Smooth muscle cell (in vitro differentiated cells): Measurements from ENCODE around the gene DENND1B. TPM values are rescaled to one million over a fixed set of nuclear protein-coding genes. Genes with fewer than 3 reads are reported as not detected.
"Not testable (repeated sequence)": the region's sequence is repeated elsewhere in the genome, so short reads cannot be mapped to it uniquely, and the experiment has no call there.

Experiments
- DNase-seq: peaks from one replicate; lab custom pipeline; 2025; ENCODE audit not compliant: unreplicated experiment; lab: John Stamatoyannopoulos, UW
- H2AFZ ChIP-seq: fragments of 200-600 bp; sonication (generic); 2 replicates; pipeline ENCODE4 v1.6.0; 2016; ENCODE audit warnings: antibody characterized with exemption, low read depth, mild to moderate bottlenecking
- H3F3A ChIP-seq: fragments of 200-600 bp; sonication (generic); 2 replicates; pipeline ENCODE4 v1.6.0; 2017; ENCODE audit warnings: antibody characterized with exemption, low read depth
- H3K27ac ChIP-seq: fragments of 200-600 bp; sonication (generic); 2 replicates; pipeline ENCODE4 v1.5.1; 2016; ENCODE audit warnings: low read depth, mild to moderate bottlenecking
- H3K27me3 ChIP-seq: fragments of 200-600 bp; sonication (generic); 2 replicates; pipeline ENCODE4 v1.6.1; 2016; ENCODE audit warnings: low read depth, mild to moderate bottlenecking
- H3K36me3 ChIP-seq: fragments of 200-600 bp; sonication (generic); 2 replicates; pipeline ENCODE4 v1.5.1; 2016; ENCODE audit warnings: low read depth
- H3K4me1 ChIP-seq: fragments of 200-600 bp; sonication (generic); 2 replicates; pipeline ENCODE4 v1.5.1; 2016; ENCODE audit warnings: low read depth
- H3K4me2 ChIP-seq: fragments of 200-600 bp; sonication (generic); 2 replicates; pipeline ENCODE4 v1.6.0; 2016; ENCODE audit warnings: mild to moderate bottlenecking
- H3K4me3 ChIP-seq: fragments of 200-600 bp; sonication (generic); 2 replicates; pipeline ENCODE4 v1.5.1; 2016; ENCODE audit warnings: mild to moderate bottlenecking
- H3K79me2 ChIP-seq: fragments of 200-600 bp; sonication (generic); 2 replicates; pipeline ENCODE4 v1.6.0; 2016; ENCODE audit warnings: low read depth, mild to moderate bottlenecking
- H3K9ac ChIP-seq: fragments of 200-600 bp; sonication (generic); 2 replicates; pipeline ENCODE4 v1.6.0; 2016; ENCODE audit warnings: low read depth
- H3K9me3 ChIP-seq: fragments of 200-600 bp; sonication (generic); replicated peaks from 2 replicates; pipeline ENCODE4 v1.5.1; 2016; ENCODE audit warnings: low read depth
- H4K20me1 ChIP-seq: fragments of 200-600 bp; sonication (generic); 2 replicates; pipeline ENCODE4 v1.6.0; 2016; ENCODE audit warnings: low read depth
- CTCF ChIP-seq: fragments of 200-600 bp; sonication (generic); IDR thresholded peaks from 2 replicates; pipeline ENCODE4 v1.5.1; 2017; ENCODE audit warnings: borderline replicate concordance, mild to moderate bottlenecking, antibody characterized with exemption; ENCODE audit not compliant: insufficient read depth, poor library complexity, severe bottlenecking
- WGBS: methylation state at CpG from one replicate; pipeline ENCODE4 v1.1.7; 2016; ENCODE audit warnings: low lambda C conversion rate; 5-methylcytosine and 5-hydroxymethylcytosine counted together
- polyA plus RNA-seq: library from polyadenylated mRNA; unstranded; fragments of >200 nt; fragmentation: Nextera tagmentation; extraction: Ambion mirVana; gene quantifications from 2 replicates; pipeline ENCODE4 v1.2.1, GENCODE V29; 2016
- total RNA-seq: library from RNA; depleted of rRNA; stranded (reverse); fragments of >200 nt; gene quantifications from 2 replicates; pipeline ENCODE4 v1.2.3, GENCODE V29; 2014

The DENND1B gene
- total and polyA plus RNA-seq, 2 experiments from 2014 or later, result 7.5 to 22.0 TPM

GRCh38 chr1:197510691-197511378 is 264.4 kb downstream of the DENND1B start:
- TF ChIP-seq CTCF, result no peak
- 90% methylated on average over 4 of the region's 4 CpGs for WGBS

GRCh38 chr1:197496722-197497121 is 278.6 kb downstream of the DENND1B start:
- Histone ChIP-seq H3K4me2 (no peak overlapping the region), H3K27me3 (no peaks in the 10 kb centered on the region), H3K4me3 (no peak overlapping the region), H4K20me1 (no peaks in the 10 kb centered on the region), H3K36me3 (no peaks in the 10 kb centered on the region), H3K79me2 (no peaks in the 10 kb centered on the region), H3F3A (no peaks in the 10 kb centered on the region), H3K27ac (no peak overlapping the region), H3K4me1 (no peaks in the 10 kb centered on the region), H3K9ac (no peak overlapping the region), H2AFZ (no peak overlapping the region), H3K9me3 (no peaks in the 10 kb centered on the region)
- DNase-seq, result no peak
- WGBS, result 84% methylated on average over 10 of the region's 10 CpGs
- TF ChIP-seq CTCF, result no peak

More at GRCh38 chr1:197510691-197511378, 264.4 kb downstream of the DENND1B start:
- H4K20me1 ChIP-seq, result no peaks in the 10 kb centered on the region
- no peak overlapping the region for H3K4me3 ChIP-seq
- no peaks in the 10 kb centered on the region for H3K79me2 ChIP-seq
- no peaks in the 10 kb centered on the region for H3K36me3 ChIP-seq
- no peak overlapping the region for H3K27ac ChIP-seq
- H3K4me2 ChIP-seq, result no peak overlapping the region
- H3K9me3 ChIP-seq, result no peaks in the 10 kb centered on the region
- H3F3A ChIP-seq, result no peaks in the 10 kb centered on the region
- no peaks in the 10 kb centered on the region for H3K27me3 ChIP-seq
- no peak overlapping the region for H3K9ac ChIP-seq
- no peaks in the 10 kb centered on the region for H3K4me1 ChIP-seq
- DNase-seq, result no peak
- H2AFZ ChIP-seq, result no peak overlapping the region

- not testable (repeated sequence) for H3K27me3 ChIP-seq, H3K9me3 ChIP-seq, H2AFZ ChIP-seq, H3K79me2 ChIP-seq, H3K4me2 ChIP-seq, DNase-seq, H3K4me1 ChIP-seq, H4K20me1 ChIP-seq, H3K36me3 ChIP-seq, H3K9ac ChIP-seq, H3K4me3 ChIP-seq, H3K27ac ChIP-seq, H3F3A ChIP-seq
- WGBS, result 90% methylated on average over 1 of the region's 1 CpG
These were observed 283.8 kb downstream of the DENND1B start for GRCh38 chr1:197491505-197491904.

GRCh38 chr1:197486946-197487345 is 288.3 kb downstream of the DENND1B start:
- DNase-seq, result no peak
- H3K36me3 ChIP-seq, result no peaks in the 10 kb centered on the region
- no peaks in the 10 kb centered on the region for H3F3A ChIP-seq
- peaks cover 5% of the 10 kb centered on the region for H3K27me3 ChIP-seq
- H4K20me1 ChIP-seq, result no peaks in the 10 kb centered on the region
- no peaks in the 10 kb centered on the region for H3K9me3 ChIP-seq
- H3K4me3 ChIP-seq, result no peak overlapping the region
- no peak overlapping the region for H3K27ac ChIP-seq
- no peaks in the 10 kb centered on the region for H3K79me2 ChIP-seq
- no peak overlapping the region for H2AFZ ChIP-seq
- no peak overlapping the region for H3K9ac ChIP-seq
- TF ChIP-seq CTCF, result no peak
- H3K4me1 ChIP-seq, result no peaks in the 10 kb centered on the region
- WGBS, result 75% methylated on average over 2 of the region's 2 CpGs
- no peak overlapping the region for H3K4me2 ChIP-seq
